H1 (cell line): ENCODE data around the gene ZMYND10. TPM values are rescaled to one million over a fixed set of nuclear protein-coding genes. Genes with fewer than 3 reads are reported as not detected.

Experiments used
- NRF1 ChIP-seq: IDR thresholded peaks from 2 replicates; pipeline ENCODE4 v1.6.1; 2011; ENCODE audit warnings: mild to moderate bottlenecking, low read depth, low read length, improper control_type of control experiment
- polyA plus RNA-seq, 7 experiments: library from polyadenylated mRNA; depleted of rRNA in 3 of 7; stranded (reverse) in 5 of 7; unstranded in 2 of 7; fragments of >200 nt in 5 of 7; fragments of 200-250 nt in 2 of 7; gene quantifications; 1 replicate in 5 of 7; 2 replicates in 1 of 7; 4 replicates in 1 of 7; pipeline versions ENCODE4 v1.2.1 to v1.2.3, GENCODE V29; 2011 to 2013; ENCODE audit warnings: missing spikeins in 2 of 7, mixed read lengths in 2 of 7
- total RNA-seq: library from RNA; stranded (reverse); fragmentation: NEBNext Ultra II Directional; extraction: Animal tissue kit (Norgen Biotek cat#: 25700); gene quantifications from 2 replicates; pipeline ENCODE4 v1.2.1, GENCODE V29; 2021

Gene ZMYND10
- total and polyA plus RNA-seq, 2 of the 8 experiments (the other 6 are each of a cell fraction or from before 2014, with no cell fraction given): 0.56 to 0.79 TPM

DNA sequence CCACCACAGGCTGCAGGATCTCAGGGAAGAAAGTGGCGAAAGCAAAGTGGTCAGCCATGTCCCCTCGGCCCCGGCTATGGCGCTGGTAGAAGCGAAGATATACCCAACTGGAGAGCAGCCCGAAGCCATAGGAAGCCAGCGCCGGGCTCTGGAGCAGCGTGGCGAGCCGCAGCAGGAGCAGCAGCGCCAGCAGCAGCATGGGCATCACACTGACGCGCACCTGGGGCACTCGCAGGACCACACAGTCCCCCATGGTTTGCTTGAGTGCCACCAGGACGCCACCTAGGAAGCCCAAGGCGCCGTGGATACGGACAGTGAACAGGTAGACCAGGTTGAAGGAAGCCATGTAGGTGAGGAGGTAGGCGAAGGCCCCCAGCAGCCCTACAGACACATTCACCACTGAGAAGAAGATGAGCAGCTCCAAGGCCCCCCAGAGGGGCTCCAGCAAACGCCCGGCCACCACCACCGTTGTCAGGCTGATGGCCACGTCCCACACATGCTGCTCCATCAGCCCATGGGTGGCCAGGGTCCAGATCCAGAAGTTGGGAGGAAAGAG lies 12.9 kb upstream of the ZMYND10 start (continued):
- TF ChIP-seq NRF1: no peak
- TF ChIP-seq, all 59 proteins: peak for 0
